GM11168 (cell line): ENCODE data around the gene SMC1B.

ENCODE experiments used
- in situ Hi-C: fragments of 300-500 bp; cut with MboI; formaldehyde crosslinking; loops from one replicate; pipeline ENCODE4 v1.12.0; 2022; ENCODE audit warnings: low sequenced_read_pairs; ENCODE audit not compliant: unreplicated experiment

SMC1B gene

GRCh38 chr22:45445031-45445710 is 31.8 kb upstream of the SMC1B start:
- in situ Hi-C loops: loop anchor here (25.0 kb wide), 1 partner anchor 333 kb away; no protein-coding TSS in a partner anchor

GRCh38 chr22:45444168-45444567 is 30.8 kb upstream of the SMC1B start:
- in situ Hi-C loops: loop anchor here (25.0 kb wide), 1 partner anchor 332 kb away; no protein-coding TSS in a partner anchor

- in situ Hi-C loops: loop anchor here (25.0 kb wide), 1 partner anchor 330 kb away; no protein-coding TSS in a partner anchor
Measured at GRCh38 chr22:45442116-45442515, 28.7 kb upstream of the SMC1B start.

GRCh38 chr22:45441138-45441537 is 27.7 kb upstream of the SMC1B start:
- in situ Hi-C loops: loop anchor here (25.0 kb wide), 1 partner anchor 329 kb away; no protein-coding TSS in a partner anchor

- in situ Hi-C loops: loop anchor here (25.0 kb wide), 1 partner anchor 328 kb away; no protein-coding TSS in a partner anchor
Measured at GRCh38 chr22:45440688-45441087, 27.3 kb upstream of the SMC1B start.

GRCh38 chr22:45438336-45438735 is 24.9 kb upstream of the SMC1B start:
- in situ Hi-C loops: loop anchor here (25.0 kb wide), 1 partner anchor 326 kb away; no protein-coding TSS in a partner anchor

GRCh38 chr22:45436871-45437517 is 23.6 kb upstream of the SMC1B start:
- in situ Hi-C loops: loop anchor here (25.0 kb wide), 1 partner anchor 325 kb away; no protein-coding TSS in a partner anchor

- in situ Hi-C loops: loop anchor here (25.0 kb wide), 1 partner anchor 323 kb away; no protein-coding TSS in a partner anchor
Measured at GRCh38 chr22:45435544-45436139, 22.2 kb upstream of the SMC1B start.

GRCh38 chr22:45434981-45435380 is 21.6 kb upstream of the SMC1B start:
- in situ Hi-C loops: loop anchor here (25.0 kb wide), 1 partner anchor 323 kb away; no protein-coding TSS in a partner anchor

- in situ Hi-C loops: loop anchor here (25.0 kb wide), 1 partner anchor 319 kb away; no protein-coding TSS in a partner anchor
Measured at GRCh38 chr22:45430871-45431270, 17.5 kb upstream of the SMC1B start.

- in situ Hi-C loops: loop anchor here (25.0 kb wide), 1 partner anchor 318 kb away; no protein-coding TSS in a partner anchor
Measured at GRCh38 chr22:45429981-45430775, 16.8 kb upstream of the SMC1B start.

- in situ Hi-C loops: loop anchor here (25.0 kb wide), 1 partner anchor 317 kb away; no protein-coding TSS in a partner anchor
Measured at GRCh38 chr22:45429424-45429823, 16.0 kb upstream of the SMC1B start.

GRCh38 chr22:45428391-45429385 is 15.3 kb upstream of the SMC1B start:
- in situ Hi-C loops: loop anchor here (25.0 kb wide), 1 partner anchor 316 kb away; no protein-coding TSS in a partner anchor

GRCh38 chr22:45427114-45427513 is 13.7 kb upstream of the SMC1B start:
- in situ Hi-C loops: loop anchor here (25.0 kb wide), 1 partner anchor 315 kb away; no protein-coding TSS in a partner anchor

- in situ Hi-C loops: loop anchor here (25.0 kb wide), 1 partner anchor 314 kb away; no protein-coding TSS in a partner anchor
Measured at GRCh38 chr22:45426387-45426786, 13.0 kb upstream of the SMC1B start.

GRCh38 chr22:45425531-45426265 is 12.3 kb upstream of the SMC1B start:
- in situ Hi-C loops: loop anchor here (25.0 kb wide), 1 partner anchor 313 kb away; no protein-coding TSS in a partner anchor

GRCh38 chr22:45425101-45425500 is 11.7 kb upstream of the SMC1B start:
- in situ Hi-C loops: loop anchor here (25.0 kb wide), 1 partner anchor 313 kb away; no protein-coding TSS in a partner anchor
